ENCODE results near the gene LY6G5C. TPM values are rescaled to one million over a fixed set of nuclear protein-coding genes. Genes with fewer than 3 reads are reported as not detected.

The LY6G5C gene
- total and polyA plus RNA-seq, 9 of the 15 experiments (the other 6 are each of a cell fraction or from before 2014, with no cell fraction given), result 0.10 to 0.67 (median 0.46) TPM; not detected in 4

GRCh38 chr6:31702819-31703716, 22.2 kb upstream of the LY6G5C start, which contains the start of gene ABHD16A (continued):
- TF ChIP-seq CUX1 (CRISPR knock-in tag; IDR thresholded peaks at IDR 0.05), result peak; percentile 99
- peak; percentile 97 for TF ChIP-seq MXI1 (IDR thresholded peaks at IDR 0.05; ENCODE audit: low read depth, low read length)
- TF ChIP-seq SMAD3 (CRISPR knock-in tag; conservative IDR thresholded peaks at IDR 0.05), result peak; percentile 8; the same call in 1 of the 2 replicates
- 0 out of 2 replicates have a peak, but pooled peaks have one; percentile 79 for TF ChIP-seq MYNN (IDR thresholded peaks at IDR 0.05)
- no peak for TF ChIP-seq MYNN (CRISPR knock-in tag; IDR thresholded peaks at IDR 0.05)
- TF ChIP-seq PURB (CRISPR knock-in tag; IDR thresholded peaks at IDR 0.05; ENCODE audit: low read depth), result no peak
- peak; percentile 51; the same call in 1 of the 2 replicates for TF ChIP-seq ZNF316 (IDR thresholded peaks at IDR 0.05)
- no peak for TF ChIP-seq CLOCK (CRISPR knock-in tag; IDR thresholded peaks at IDR 0.05; ENCODE audit: borderline replicate concordance)
- TF ChIP-seq OTX1 (CRISPR knock-in tag; IDR thresholded peaks at IDR 0.05), result no peak; the same call in 1 of the 2 replicates
